Measurements from ENCODE around the gene MAML2. TPM values are rescaled to one million over a fixed set of nuclear protein-coding genes. Genes with fewer than 3 reads are reported as not detected.

Gene MAML2
- total and polyA plus RNA-seq, 2 of the 13 experiments (the other 11 are each of a cell fraction or from before 2014, with no cell fraction given) = 2.3 to 25.9 TPM

GRCh38 chr11:96079691-96080090 is 263.3 kb downstream of the MAML2 start (continued):
- no peak for TF ChIP-seq SMAD1 (CRISPR knock-in tag; IDR thresholded peaks at IDR 0.05; ENCODE audit: borderline replicate concordance, low read depth)
- no peak for TF ChIP-seq ZNF850 (CRISPR knock-in tag; conservative IDR thresholded peaks at IDR 0.05)
- TF ChIP-seq ZFAT (CRISPR knock-in tag; conservative IDR thresholded peaks at IDR 0.05) = no peak
- TF ChIP-seq ASH2L (IDR thresholded peaks at IDR 0.05; ENCODE audit: insufficient read length, low read depth, low read length) = no peak
- no peak for TF ChIP-seq ZNF597 (CRISPR knock-in tag; IDR thresholded peaks at IDR 0.05)
- TF ChIP-seq ZNF430 (CRISPR knock-in tag; IDR thresholded peaks at IDR 0.05) = no peak
- TF ChIP-seq ZNF609 (CRISPR knock-in tag; IDR thresholded peaks at IDR 0.05; ENCODE audit: borderline replicate concordance) = no peak
- TF ChIP-seq ZNF556 (CRISPR knock-in tag; IDR thresholded peaks at IDR 0.05; ENCODE audit: borderline replicate concordance) = no peak
- TF ChIP-seq TBX3 (IDR thresholded peaks at IDR 0.05; ENCODE audit: borderline replicate concordance) = no peak
- TF ChIP-seq ZNF160 (CRISPR knock-in tag; IDR thresholded peaks at IDR 0.05) = no peak
- no peak for TF ChIP-seq DR1 (CRISPR knock-in tag; IDR thresholded peaks at IDR 0.05)
- TF ChIP-seq MEIS1 (CRISPR knock-in tag; IDR thresholded peaks at IDR 0.05; ENCODE audit: borderline replicate concordance) = no peak
- no peak for TF ChIP-seq RBAK (CRISPR knock-in tag; IDR thresholded peaks at IDR 0.05)
- TF ChIP-seq TERF1 (CRISPR knock-in tag; IDR thresholded peaks at IDR 0.05) = no peak
